ENCODE measurements around the gene ST3GAL3.
"Not testable (repeated sequence)": the region's sequence is repeated elsewhere in the genome, so short reads cannot be mapped to it uniquely, and the experiment has no call there.

The ST3GAL3 gene

GRCh38 chr1:43760745-43761317, 53.5 kb downstream of the ST3GAL3 start:
- no peak for DNase-seq

- peak; percentile 54 for DNase-seq
Observed at GRCh38 chr1:43763497-43763973, 56.2 kb downstream of the ST3GAL3 start.

- DNase-seq: no peak
Observed at GRCh38 chr1:43764581-43764980, 57.2 kb downstream of the ST3GAL3 start.

GRCh38 chr1:43766086-43766784, 58.9 kb downstream of the ST3GAL3 start:
- no peak for DNase-seq

GRCh38 chr1:43766818-43767525, 59.6 kb downstream of the ST3GAL3 start:
- DNase-seq: no peak

- no peak for DNase-seq
Observed at GRCh38 chr1:43768168-43768567, 60.8 kb downstream of the ST3GAL3 start.

- DNase-seq: no peak
Observed at GRCh38 chr1:43769350-43769908, 62.1 kb downstream of the ST3GAL3 start.

GRCh38 chr1:43770111-43770510, 62.8 kb downstream of the ST3GAL3 start:
- DNase-seq: no peak

- DNase-seq: no peak
Observed at GRCh38 chr1:43772978-43773377, 65.6 kb downstream of the ST3GAL3 start.

- no peak for DNase-seq
Observed at GRCh38 chr1:43773821-43774220, 66.5 kb downstream of the ST3GAL3 start.

GRCh38 chr1:43774359-43774758, 67.0 kb downstream of the ST3GAL3 start:
- no peak for DNase-seq

GRCh38 chr1:43776043-43776761, 68.9 kb downstream of the ST3GAL3 start:
- DNase-seq: no peak

- DNase-seq: not testable (repeated sequence)
Observed at GRCh38 chr1:43777916-43778315, 70.6 kb downstream of the ST3GAL3 start.

- no peak for DNase-seq
Observed at GRCh38 chr1:43779266-43779665, 71.9 kb downstream of the ST3GAL3 start.

- DNase-seq: no peak
Observed at GRCh38 chr1:43779805-43780403, 72.6 kb downstream of the ST3GAL3 start.

- DNase-seq: no peak
Observed at GRCh38 chr1:43781574-43781973, 74.2 kb downstream of the ST3GAL3 start.

- no peak for DNase-seq
Observed at GRCh38 chr1:43783096-43783670, 75.8 kb downstream of the ST3GAL3 start.

GRCh38 chr1:43783671-43784205, 76.4 kb downstream of the ST3GAL3 start:
- DNase-seq: no peak

- DNase-seq: no peak
Observed at GRCh38 chr1:43786201-43786958, 79.0 kb downstream of the ST3GAL3 start.

GRCh38 chr1:43786960-43787359, 79.6 kb downstream of the ST3GAL3 start:
- DNase-seq: no peak
